HepG2 (cell line): Measurements from ENCODE around the gene ZNF467. TPM values are rescaled to one million over a fixed set of nuclear protein-coding genes. Genes with fewer than 3 reads are reported as not detected.

Experiments used
- ATAC-seq: fragments of 200-7000 bp; cut with Tn5 transposase; 3 replicates; pipeline ENCODE4 v1.9.1; 2020; ENCODE audit warnings: mild to moderate bottlenecking, moderate library complexity
- BruUV-seq: library from RNA; stranded (reverse); fragments of 400-500 nt; replicated peaks from 2 replicates; lab custom pipeline; 2021; lab: Mats Ljungman, UMichigan
- CTCF ChIA-PET: fragments of 300-600 bp; formaldehyde crosslinking; extraction: SDS; loops from one replicate; lab custom pipeline; 2021; ENCODE audit warnings: low total read pairs, inconsistent platforms, low intra/inter-chr PET ratio; lab: Yijun Ruan, JAX
- POLR2A ChIA-PET: fragments of 350-600 bp; sonication (Branson Sonifier 250); formaldehyde crosslinking; loops from one replicate; lab custom pipeline; 2020; ENCODE audit warnings: antibody characterized with exemption, inconsistent platforms; lab: Yijun Ruan, JAX
- DNase-seq: peaks from one replicate; pipeline ENCODE4 v3.0.0-alpha.2; 2015; ENCODE audit warnings: low spot score
- FAIRE-seq: peaks from 3 replicates; lab custom pipeline; 2011; peaks lifted over from hg19 to GRCh38; lab: Jason Lieb, UNC
- H2AFZ ChIP-seq: one replicate; pipeline ENCODE4 v1.6.1; 2011; ENCODE audit warnings: low read length, inconsistent platforms
- H3K27ac ChIP-seq: fragments of 300-600 bp; 3 replicates; pipeline ENCODE4 v1.8.0; 2011; ENCODE audit warnings: mixed run types, mild to moderate bottlenecking, mixed read lengths, low read length, inconsistent platforms; ENCODE audit not compliant: insufficient read depth; ENCODE audit errors: extremely low read length
- H3K27me3 ChIP-seq, 2 experiments: fragments of 200-600 bp in 1 of 2; 2 replicates in 1 of 2; 3 replicates in 1 of 2; pipeline versions ENCODE4 v1.6.0 to v1.8.0; 2011; ENCODE audit warnings: low read length in 2 of 2, mild to moderate bottlenecking in 2 of 2, moderate library complexity in 2 of 2, inconsistent platforms in 1 of 2; ENCODE audit not compliant: insufficient read depth in 2 of 2, control insufficient read depth in 1 of 2
- H3K36me3 ChIP-seq, 2 experiments: fragments of 200-600 bp in 1 of 2; replicated peaks in 1 of 2; 2 replicates in 1 of 2; 3 replicates in 1 of 2; pipeline versions ENCODE4 v1.5.1 to v1.8.0; 2011; ENCODE audit warnings: low read length in 2 of 2, inconsistent platforms in 1 of 2; ENCODE audit not compliant: insufficient read depth in 2 of 2, control insufficient read depth in 1 of 2
- H3K4me1 ChIP-seq: 2 replicates; pipeline ENCODE4 v1.5.1; 2012; ENCODE audit warnings: low read length, inconsistent platforms; ENCODE audit not compliant: insufficient read depth
- H3K4me2 ChIP-seq: 2 replicates; pipeline ENCODE4 v1.6.0; 2011; ENCODE audit warnings: low read depth, low read length, inconsistent platforms
- H3K4me3 ChIP-seq, 3 experiments: fragments of 200-600 bp in 1 of 3; sonication (generic), shearing (Covaris generic) in 1 of 3; replicated peaks in 1 of 3; 2 replicates each; pipeline ENCODE4 v1.5.1; 2011 to 2016; ENCODE audit warnings: low read length in 3 of 3, inconsistent platforms in 2 of 3, low read depth in 2 of 3, mild to moderate bottlenecking in 2 of 3, control low read depth in 1 of 3, mixed read lengths in 1 of 3; ENCODE audit not compliant: insufficient read depth in 1 of 3
- H3K79me2 ChIP-seq: one replicate; pipeline ENCODE4 v1.6.1; 2011; ENCODE audit warnings: low read length, inconsistent platforms; ENCODE audit not compliant: insufficient read depth
- H3K9ac ChIP-seq: 2 replicates; pipeline ENCODE4 v1.6.0; 2011; ENCODE audit warnings: mild to moderate bottlenecking, low read depth, low read length, inconsistent platforms; ENCODE audit not compliant: insufficient read depth
- H3K9me3 ChIP-seq: 2 replicates; pipeline ENCODE4 v1.5.1; 2012; ENCODE audit warnings: mild to moderate bottlenecking, low read length
- H4K20me1 ChIP-seq: 2 replicates; pipeline ENCODE4 v1.6.0; 2011; ENCODE audit warnings: inconsistent platforms, mild to moderate bottlenecking, low read length, moderate library complexity; ENCODE audit not compliant: insufficient read depth
- HOXD1 ChIP-seq: sonication (generic); formaldehyde crosslinking; IDR thresholded peaks from 2 replicates; pipeline ENCODE4 v1.5.0; 2020; ENCODE audit warnings: missing genetic modification reagents
- WGBS: methylation state at CpG from one replicate; pipeline ENCODE4 v1.1.6; 2017; ENCODE audit warnings: low lambda C conversion rate; 5-methylcytosine and 5-hydroxymethylcytosine counted together
- in situ Hi-C: cut with HindIII; loops from 2 replicates; pipeline ENCODE4 v1.10.0; 2017; ENCODE audit warnings: low pct_unique_long_range_greater_than_20kb; ENCODE audit not compliant: extremely low pct_ligation_motif_present
- intact Hi-C: fragments of 100-400 bp; cut with micrococcal nuclease; formaldehyde crosslinking; loops from one replicate; pipeline ENCODE4 v1.10.0; 2022; ENCODE audit not compliant: unreplicated experiment
- polyA plus RNA-seq, 8 experiments: library from polyadenylated mRNA; depleted of rRNA in 3 of 8; stranded (reverse) in 7 of 8; unstranded in 1 of 8; fragments of >200 nt; fragmentation: Illumina TruSeq in 4 of 8; extraction: Trizol in 4 of 8; gene quantifications; 2 replicates each; pipeline versions ENCODE4 v1.2.1 to v1.2.3, GENCODE V29; 2011 to 2016; ENCODE audit warnings: low read depth in 4 of 8, missing spikeins in 1 of 8, mixed read lengths in 1 of 8; ENCODE audit not compliant: insufficient read depth in 1 of 8
- total RNA-seq, 5 experiments: library from RNA; depleted of rRNA; stranded (reverse); fragments of >200 nt; fragmentation: Illumina TruSeq; extraction: Trizol; gene quantifications; 2 replicates each; pipeline ENCODE4 v1.2.3, GENCODE V29; 2016; ENCODE audit warnings: low read depth in 1 of 5
- TF ChIP-seq, protein P1 (sequence below): IDR thresholded peaks from 2 replicates; pipeline ENCODE4 v1.4.0; 2020; ENCODE audit warnings: mild to moderate bottlenecking, missing genetic modification reagents
- TF ChIP-seq, protein P2 (sequence below): IDR thresholded peaks from 2 replicates; pipeline ENCODE4 v1.6.1; 2016; ENCODE audit warnings: mild to moderate bottlenecking
- TF ChIP-seq, protein P3 (sequence below): sonication (generic); formaldehyde crosslinking; IDR thresholded peaks from 2 replicates; pipeline ENCODE4 v1.8.0; 2022; ENCODE audit warnings: mild to moderate bottlenecking, missing genetic modification reagents, moderate library complexity

ZNF467 gene
- total and polyA plus RNA-seq, 2 of the 13 experiments (the other 11 are each of a cell fraction or from before 2014, with no cell fraction given): 0.03 TPM; not detected in 1

DNA sequence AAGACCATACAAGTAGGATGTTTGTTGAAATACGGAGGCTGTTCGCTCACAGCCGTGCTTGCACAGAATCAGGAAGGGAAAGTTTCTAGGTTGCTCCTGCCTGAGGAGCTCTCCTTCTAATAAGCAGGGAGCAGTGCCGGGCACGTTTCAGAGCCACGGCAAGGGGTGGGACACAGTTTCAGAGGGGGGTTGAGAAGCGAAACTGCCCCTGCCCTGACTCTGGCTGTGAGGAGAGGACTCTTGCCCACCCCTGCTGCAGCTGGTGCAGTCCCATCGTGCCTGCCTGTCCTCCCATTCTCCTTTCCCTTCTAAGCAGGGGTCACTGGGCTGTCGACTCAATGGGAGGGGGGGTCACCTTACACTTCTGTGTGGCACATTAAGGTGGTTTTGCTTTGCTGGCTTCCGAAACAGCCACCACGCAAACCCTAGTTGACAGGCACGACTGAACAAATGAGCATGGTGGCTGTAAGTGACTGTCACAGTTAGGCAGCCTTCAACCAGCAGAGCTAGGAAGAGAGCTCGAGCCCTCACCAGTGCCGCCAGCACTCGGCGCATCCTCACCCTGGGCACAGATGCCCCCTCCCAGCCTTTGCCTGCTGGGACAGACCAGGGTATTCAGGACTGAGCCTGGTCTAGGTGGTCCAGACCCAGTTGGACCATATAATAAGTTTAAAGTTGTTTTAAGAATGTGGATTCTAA lies 37.5 kb downstream of the ZNF467 start:
- FAIRE-seq (no peak), ATAC-seq (no peak; the same call in 2 of the 3 replicates), DNase-seq (no peak)
- intact Hi-C loops: no loop called here
- Histone ChIP-seq H3K9me3 (no peaks in the 10 kb centered on the region), H3K27me3 (0 out of 5 replicates have a peak, but pooled peaks cover 0 to 1% of the 10 kb centered on the region in 2 experiments), H2AFZ (no peak overlapping the region), H3K27ac (no peak overlapping the region), H3K9ac (no peak overlapping the region), H3K4me1 (no peaks in the 10 kb centered on the region), H3K36me3 (peaks cover 0 to 2% of the 10 kb centered on the region in 2 experiments; a peak in 2 of 5 replicates), H3K4me3 (no peak overlapping the region), H3K4me2 (no peak overlapping the region), H3K79me2 (no peaks in the 10 kb centered on the region), H4K20me1 (no peaks in the 10 kb centered on the region)
- ChIA-PET POLR2A (no interaction called here), CTCF (no interaction called here)
- in situ Hi-C loops: no loop called here
- no TSS peak for BruUV-seq
- WGBS: 66% methylated on average over 15 of the region's 16 CpGs
- TF ChIP-seq, protein P1, sequence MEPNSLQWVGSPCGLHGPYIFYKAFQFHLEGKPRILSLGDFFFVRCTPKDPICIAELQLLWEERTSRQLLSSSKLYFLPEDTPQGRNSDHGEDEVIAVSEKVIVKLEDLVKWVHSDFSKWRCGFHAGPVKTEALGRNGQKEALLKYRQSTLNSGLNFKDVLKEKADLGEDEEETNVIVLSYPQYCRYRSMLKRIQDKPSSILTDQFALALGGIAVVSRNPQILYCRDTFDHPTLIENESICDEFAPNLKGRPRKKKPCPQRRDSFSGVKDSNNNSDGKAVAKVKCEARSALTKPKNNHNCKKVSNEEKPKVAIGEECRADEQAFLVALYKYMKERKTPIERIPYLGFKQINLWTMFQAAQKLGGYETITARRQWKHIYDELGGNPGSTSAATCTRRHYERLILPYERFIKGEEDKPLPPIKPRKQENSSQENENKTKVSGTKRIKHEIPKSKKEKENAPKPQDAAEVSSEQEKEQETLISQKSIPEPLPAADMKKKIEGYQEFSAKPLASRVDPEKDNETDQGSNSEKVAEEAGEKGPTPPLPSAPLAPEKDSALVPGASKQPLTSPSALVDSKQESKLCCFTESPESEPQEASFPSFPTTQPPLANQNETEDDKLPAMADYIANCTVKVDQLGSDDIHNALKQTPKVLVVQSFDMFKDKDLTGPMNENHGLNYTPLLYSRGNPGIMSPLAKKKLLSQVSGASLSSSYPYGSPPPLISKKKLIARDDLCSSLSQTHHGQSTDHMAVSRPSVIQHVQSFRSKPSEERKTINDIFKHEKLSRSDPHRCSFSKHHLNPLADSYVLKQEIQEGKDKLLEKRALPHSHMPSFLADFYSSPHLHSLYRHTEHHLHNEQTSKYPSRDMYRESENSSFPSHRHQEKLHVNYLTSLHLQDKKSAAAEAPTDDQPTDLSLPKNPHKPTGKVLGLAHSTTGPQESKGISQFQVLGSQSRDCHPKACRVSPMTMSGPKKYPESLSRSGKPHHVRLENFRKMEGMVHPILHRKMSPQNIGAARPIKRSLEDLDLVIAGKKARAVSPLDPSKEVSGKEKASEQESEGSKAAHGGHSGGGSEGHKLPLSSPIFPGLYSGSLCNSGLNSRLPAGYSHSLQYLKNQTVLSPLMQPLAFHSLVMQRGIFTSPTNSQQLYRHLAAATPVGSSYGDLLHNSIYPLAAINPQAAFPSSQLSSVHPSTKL (CRISPR knock-in tag): no peak
- TF ChIP-seq, protein P2, sequence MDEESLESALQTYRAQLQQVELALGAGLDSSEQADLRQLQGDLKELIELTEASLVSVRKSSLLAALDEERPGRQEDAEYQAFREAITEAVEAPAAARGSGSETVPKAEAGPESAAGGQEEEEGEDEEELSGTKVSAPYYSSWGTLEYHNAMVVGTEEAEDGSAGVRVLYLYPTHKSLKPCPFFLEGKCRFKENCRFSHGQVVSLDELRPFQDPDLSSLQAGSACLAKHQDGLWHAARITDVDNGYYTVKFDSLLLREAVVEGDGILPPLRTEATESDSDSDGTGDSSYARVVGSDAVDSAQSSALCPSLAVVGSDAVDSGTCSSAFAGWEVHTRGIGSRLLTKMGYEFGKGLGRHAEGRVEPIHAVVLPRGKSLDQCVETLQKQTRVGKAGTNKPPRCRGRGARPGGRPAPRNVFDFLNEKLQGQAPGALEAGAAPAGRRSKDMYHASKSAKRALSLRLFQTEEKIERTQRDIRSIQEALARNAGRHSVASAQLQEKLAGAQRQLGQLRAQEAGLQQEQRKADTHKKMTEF (CRISPR knock-in tag): no peak
- TF ChIP-seq, protein P3, sequence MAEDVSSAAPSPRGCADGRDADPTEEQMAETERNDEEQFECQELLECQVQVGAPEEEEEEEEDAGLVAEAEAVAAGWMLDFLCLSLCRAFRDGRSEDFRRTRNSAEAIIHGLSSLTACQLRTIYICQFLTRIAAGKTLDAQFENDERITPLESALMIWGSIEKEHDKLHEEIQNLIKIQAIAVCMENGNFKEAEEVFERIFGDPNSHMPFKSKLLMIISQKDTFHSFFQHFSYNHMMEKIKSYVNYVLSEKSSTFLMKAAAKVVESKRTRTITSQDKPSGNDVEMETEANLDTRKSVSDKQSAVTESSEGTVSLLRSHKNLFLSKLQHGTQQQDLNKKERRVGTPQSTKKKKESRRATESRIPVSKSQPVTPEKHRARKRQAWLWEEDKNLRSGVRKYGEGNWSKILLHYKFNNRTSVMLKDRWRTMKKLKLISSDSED: no peak
- TF ChIP-seq HOXD1 (CRISPR knock-in tag): no peak
